ENCODE measurements around the gene OPCML. TPM values are rescaled to one million over a fixed set of nuclear protein-coding genes. Genes with fewer than 3 reads are reported as not detected.

OPCML gene
- total RNA-seq, 2 donors from 2014 or later, result 0.34 TPM; not detected in 1

GRCh38 chr11:132496341-132496740, 1036.0 kb downstream of the OPCML start:
- intact Hi-C loops (cut with DNase I), result no loop called here
- no peaks in the 10 kb centered on the region for H3K27me3 ChIP-seq (replicated peaks; ENCODE audit: insufficient read depth)
- no peak overlapping the region for H3K27ac ChIP-seq
- no peak for TF ChIP-seq POLR2AphosphoS5 (IDR thresholded peaks at IDR 0.05)
- TF ChIP-seq POLR2A (IDR thresholded peaks at IDR 0.05), result no peak
- no peak for TF ChIP-seq CTCF (IDR thresholded peaks at IDR 0.05)
- DNase-seq (ENCODE audit: low spot score), result no peak
- H3K9me3 ChIP-seq, result no peaks in the 10 kb centered on the region
- H3K4me3 ChIP-seq, result no peak overlapping the region
- no peaks in the 10 kb centered on the region for H3K36me3 ChIP-seq
- H3K4me1 ChIP-seq (replicated peaks), result no peaks in the 10 kb centered on the region

- intact Hi-C loops (cut with DNase I), result no loop called here
- Histone ChIP-seq H3K27me3 (replicated peaks; ENCODE audit: insufficient read depth) (no peaks in the 10 kb centered on the region), H3K4me3 (no peak overlapping the region), H3K36me3 (no peaks in the 10 kb centered on the region), H3K4me1 (replicated peaks) (no peaks in the 10 kb centered on the region), H3K9me3 (no peaks in the 10 kb centered on the region), H3K27ac (no peak overlapping the region)
- no peak for DNase-seq (ENCODE audit: low spot score)
- no peak for TF ChIP-seq POLR2A (IDR thresholded peaks at IDR 0.05)
- no peak for TF ChIP-seq CTCF (IDR thresholded peaks at IDR 0.05)
- TF ChIP-seq POLR2AphosphoS5 (IDR thresholded peaks at IDR 0.05), result no peak
- whole genome bisulfite sequencing, result 73% methylated on average over 4 of the region's 4 CpGs
Observed at GRCh38 chr11:132493801-132494200, 1038.5 kb downstream of the OPCML start.

GRCh38 chr11:132490978-132491377, 1041.3 kb downstream of the OPCML start:
- no peak overlapping the region for H3K4me3 ChIP-seq
- no peak for TF ChIP-seq CTCF (IDR thresholded peaks at IDR 0.05)
- H3K27me3 ChIP-seq (replicated peaks; ENCODE audit: insufficient read depth), result no peaks in the 10 kb centered on the region
- intact Hi-C loops (cut with DNase I), result no loop called here
- no peak overlapping the region for H3K27ac ChIP-seq
- H3K36me3 ChIP-seq, result no peaks in the 10 kb centered on the region
- no peaks in the 10 kb centered on the region for H3K4me1 ChIP-seq (replicated peaks)
- no peaks in the 10 kb centered on the region for H3K9me3 ChIP-seq
- WGBS, result 24% methylated on average over 5 of the region's 5 CpGs
- no peak for DNase-seq (ENCODE audit: low spot score)

GRCh38 chr11:132486060-132486459, 1046.2 kb downstream of the OPCML start:
- H3K27ac ChIP-seq, result no peak overlapping the region
- H3K36me3 ChIP-seq, result no peaks in the 10 kb centered on the region
- intact Hi-C loops (cut with DNase I), result no loop called here
- TF ChIP-seq POLR2A (IDR thresholded peaks at IDR 0.05), result no peak
- TF ChIP-seq CTCF (IDR thresholded peaks at IDR 0.05), result no peak
- TF ChIP-seq POLR2AphosphoS5 (IDR thresholded peaks at IDR 0.05), result no peak
- H3K27me3 ChIP-seq (replicated peaks; ENCODE audit: insufficient read depth), result no peaks in the 10 kb centered on the region
- 97% methylated on average over 1 of the region's 1 CpG for WGBS
- DNase-seq (ENCODE audit: low spot score), result no peak
- H3K4me3 ChIP-seq, result no peak overlapping the region
- H3K9me3 ChIP-seq, result no peaks in the 10 kb centered on the region
- H3K4me1 ChIP-seq (replicated peaks), result no peaks in the 10 kb centered on the region

- WGBS, result 76% methylated on average over 2 of the region's 2 CpGs
- Histone ChIP-seq H3K36me3 (no peaks in the 10 kb centered on the region), H3K4me3 (no peak overlapping the region), H3K27me3 (replicated peaks; ENCODE audit: insufficient read depth) (no peaks in the 10 kb centered on the region), H3K9me3 (no peaks in the 10 kb centered on the region), H3K4me1 (replicated peaks) (no peaks in the 10 kb centered on the region), H3K27ac (no peak overlapping the region)
- DNase-seq (ENCODE audit: low spot score), result no peak
- intact Hi-C loops (cut with DNase I), result no loop called here
- TF ChIP-seq POLR2AphosphoS5 (IDR thresholded peaks at IDR 0.05) (no peak), CTCF (IDR thresholded peaks at IDR 0.05) (no peak), POLR2A (IDR thresholded peaks at IDR 0.05) (no peak)
Observed at GRCh38 chr11:132475026-132475425, 1057.3 kb downstream of the OPCML start.

Data from prostate gland (tissue), 2 donors.